CD14-positive monocyte (primary cell): ENCODE results near the gene ODC1. TPM values are rescaled to one million over a fixed set of nuclear protein-coding genes. Genes with fewer than 3 reads are reported as not detected.

ENCODE experiments used
- DNase-seq, 3 donors: peaks; one replicate each; pipeline ENCODE4 v3.0.0-alpha.2; 2011 to 2022
- H2AFZ ChIP-seq: 2 replicates; pipeline ENCODE4 v1.6.0; 2012; ENCODE audit warnings: mild to moderate bottlenecking, low read depth, low read length, inconsistent platforms; ENCODE audit not compliant: insufficient read depth, poor library complexity, severe bottlenecking
- H3K27ac ChIP-seq, 2 donors: 1 replicate in 1 of 2; 2 replicates in 1 of 2; pipeline ENCODE4 v1.5.1; 2012 to 2013; ENCODE audit warnings: low read length in 2 of 2, control low read depth in 1 of 2, inconsistent platforms in 1 of 2, low read depth in 1 of 2, mild to moderate bottlenecking in 1 of 2
- H3K27me3 ChIP-seq, 2 donors: one replicate each; pipeline versions ENCODE4 v1.6.0 to v1.6.1; 2011 to 2013; ENCODE audit warnings: low read length in 2 of 2; ENCODE audit not compliant: control insufficient read depth in 2 of 2, insufficient read depth in 2 of 2
- H3K36me3 ChIP-seq, 2 donors: replicated peaks in 1 of 2; 1 replicate in 1 of 2; 2 replicates in 1 of 2; pipeline versions ENCODE4 v1.5.1 to v1.6.1; 2012 to 2013; ENCODE audit warnings: low read length in 2 of 2, control low read depth in 1 of 2, inconsistent platforms in 1 of 2, mild to moderate bottlenecking in 1 of 2; ENCODE audit not compliant: insufficient read depth in 2 of 2, control insufficient read depth in 1 of 2
- H3K4me1 ChIP-seq, 2 donors: 1 replicate in 1 of 2; 2 replicates in 1 of 2; pipeline versions ENCODE4 v1.5.1 to v1.6.1; 2012 to 2013; ENCODE audit warnings: low read length in 2 of 2, control low read depth in 1 of 2, inconsistent platforms in 1 of 2, mild to moderate bottlenecking in 1 of 2, moderate library complexity in 1 of 2; ENCODE audit not compliant: insufficient read depth in 2 of 2, control insufficient read depth in 1 of 2
- H3K4me2 ChIP-seq: replicated peaks from 2 replicates; pipeline ENCODE3; 2012; ENCODE audit warnings: low read length, moderate library complexity, mild to moderate bottlenecking; ENCODE audit not compliant: poor library complexity, severe bottlenecking; ENCODE audit errors: extremely low read depth
- H3K4me3 ChIP-seq, 3 experiments: fragments of 200-600 bp in 1 of 3; sonication (generic) in 1 of 3; replicated peaks in 1 of 3; 1 replicate in 2 of 3; 2 replicates in 1 of 3; pipeline ENCODE4 v1.5.1; 2011 to 2013; ENCODE audit warnings: low read length in 3 of 3, mild to moderate bottlenecking in 3 of 3, control low read depth in 2 of 3, low read depth in 2 of 3, inconsistent platforms in 1 of 3, moderate library complexity in 1 of 3
- H3K79me2 ChIP-seq: 2 replicates; pipeline ENCODE4 v1.6.0; 2012; ENCODE audit warnings: mild to moderate bottlenecking, control low read depth, inconsistent platforms, low read length, moderate library complexity; ENCODE audit not compliant: insufficient read depth
- H3K9ac ChIP-seq: 2 replicates; pipeline ENCODE4 v1.6.0; 2017; ENCODE audit warnings: low read length, mild to moderate bottlenecking; ENCODE audit not compliant: insufficient read depth, poor library complexity, severe bottlenecking
- H3K9me3 ChIP-seq, 2 donors: replicated peaks in 1 of 2; 1 replicate in 1 of 2; 2 replicates in 1 of 2; pipeline versions ENCODE4 v1.5.1 to v1.6.1; 2012 to 2013; ENCODE audit warnings: low read length in 2 of 2, control low read depth in 1 of 2; ENCODE audit not compliant: control insufficient read depth in 1 of 2, insufficient read depth in 1 of 2
- H4K20me1 ChIP-seq: 2 replicates; pipeline ENCODE4 v1.6.0; 2012; ENCODE audit warnings: mild to moderate bottlenecking, low read length, control low read depth, moderate library complexity; ENCODE audit not compliant: insufficient read depth
- H3K27ac Mint-ChIP-seq, 7 donors: one replicate each; pipeline ENCODE4 v1.8.0; 2020; ENCODE audit warnings: mild to moderate bottlenecking in 7 of 7, mixed read lengths in 7 of 7, moderate library complexity in 6 of 7, inconsistent platforms in 2 of 7
- H3K27me3 Mint-ChIP-seq, 3 donors: one replicate each; pipeline ENCODE4 v1.8.0; 2021 to 2022; ENCODE audit warnings: low read depth in 3 of 3, mild to moderate bottlenecking in 3 of 3, mixed read lengths in 3 of 3, moderate library complexity in 3 of 3, inconsistent platforms in 1 of 3
- H3K36me3 Mint-ChIP-seq, 2 donors: one replicate each; pipeline ENCODE4 v1.8.0; 2020; ENCODE audit warnings: mixed read lengths in 2 of 2, inconsistent platforms in 1 of 2, mild to moderate bottlenecking in 1 of 2
- H3K4me1 Mint-ChIP-seq: one replicate; pipeline ENCODE4 v1.8.0; 2020; ENCODE audit warnings: mild to moderate bottlenecking, mixed read lengths
- H3K4me3 Mint-ChIP-seq, 2 donors: one replicate each; pipeline ENCODE4 v1.8.0; 2020; ENCODE audit warnings: mild to moderate bottlenecking in 2 of 2, mixed read lengths in 2 of 2, moderate library complexity in 1 of 2
- H3K9me3 Mint-ChIP-seq, 7 donors: one replicate each; pipeline ENCODE4 v1.8.0; 2020 to 2022; ENCODE audit warnings: mixed read lengths in 7 of 7, mild to moderate bottlenecking in 6 of 7, moderate library complexity in 6 of 7, inconsistent platforms in 2 of 7
- WGBS: methylation state at CpG from one replicate; pipeline ENCODE4 v1.1.5; 2013; ENCODE audit warnings: missing lambda C conversion rate; ENCODE audit not compliant: insufficient coverage; 5-methylcytosine and 5-hydroxymethylcytosine counted together
- intact Hi-C, 2 donors: fragments of 100-400 bp; cut with micrococcal nuclease; formaldehyde crosslinking; loops; one replicate each; pipeline versions ENCODE4 v1.15.0 to v1.15.1; 2023
- polyA plus RNA-seq, 3 donors: library from polyadenylated mRNA; depleted of rRNA in 1 of 3; unstranded in 2 of 3; stranded (reverse) in 1 of 3; fragments of 300-500 nt in 2 of 3; fragments of >200 nt in 1 of 3; fragmentation: Illumina TruSeq in 2 of 3; gene quantifications; 1 replicate in 2 of 3; 2 replicates in 1 of 3; pipeline ENCODE4 v1.2.3, GENCODE V29; 2012 to 2021
- TF ChIP-seq, protein P1 (sequence below): fragments of 200-600 bp; IDR thresholded peaks from one replicate; pipeline ENCODE4 v1.8.0; 2022; ENCODE audit warnings: antibody characterized with exemption, mild to moderate bottlenecking

The ODC1 gene
- polyA plus RNA-seq, 3 donors: 22.7 to 27.3 (median 23.6) TPM

DNA sequence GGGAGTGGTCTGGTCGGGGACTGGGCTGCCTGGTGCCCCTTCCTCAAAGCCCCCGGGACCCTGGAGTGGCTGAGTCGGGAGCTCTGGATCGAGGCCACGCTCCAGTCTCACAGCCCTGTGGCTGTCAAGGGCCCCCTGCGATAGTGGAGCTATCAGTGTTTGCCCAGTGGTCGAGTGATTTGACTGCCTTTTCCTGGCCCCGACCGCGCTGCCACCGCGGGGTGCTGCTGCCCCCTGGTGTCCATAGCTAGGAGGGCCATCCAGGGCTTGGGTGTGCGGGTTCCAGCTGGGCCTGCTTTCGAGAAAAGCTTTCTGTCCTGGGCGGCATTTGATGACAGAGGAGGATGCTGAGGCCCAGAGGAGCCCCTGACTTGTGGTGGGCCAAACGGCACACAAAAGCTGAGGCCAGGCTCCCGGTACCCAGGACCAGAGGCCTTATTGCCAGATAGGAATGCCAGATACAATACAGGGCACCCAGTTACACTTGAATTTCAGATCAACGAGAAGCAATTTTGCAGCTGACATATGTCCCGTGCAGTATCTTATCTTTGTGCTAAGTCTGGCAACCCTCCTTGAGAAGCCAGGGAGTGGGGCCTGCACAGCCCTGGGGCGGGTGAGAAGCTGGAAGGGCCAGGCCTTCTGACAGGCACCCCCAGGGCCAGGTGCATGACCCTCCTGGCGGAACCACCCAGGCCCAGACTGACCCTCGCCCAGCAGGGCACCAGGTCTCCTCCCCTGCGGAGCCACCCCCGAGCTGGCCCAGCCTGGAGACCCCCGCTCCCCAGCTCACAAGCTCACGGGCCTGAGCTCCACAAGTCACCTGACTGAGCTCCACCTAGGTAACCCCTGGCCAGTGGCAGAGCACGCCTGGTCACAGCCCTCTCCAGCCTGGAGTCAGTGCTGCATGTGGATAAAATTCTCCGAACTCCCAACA, 13.0 kb downstream of the ODC1 start:
- no peak overlapping the region for H3K4me3 Mint-ChIP-seq
- no peak overlapping the region for H3K9ac ChIP-seq
- WGBS: 37% methylated on average over 27 of the region's 28 CpGs

More for the DNA sequence above, 13.0 kb downstream of the ODC1 start:
- no peak overlapping the region for H3K4me3 ChIP-seq
- H3K4me1 Mint-ChIP-seq: peaks cover 15% of the 10 kb centered on the region
- no peaks in the 10 kb centered on the region for H3K79me2 ChIP-seq
- H3K36me3 Mint-ChIP-seq: peaks cover 18 to 20% of the 10 kb centered on the region in 2 donors
- H3K9me3 Mint-ChIP-seq: peaks cover 0 to 2% (median 0%) of the 10 kb centered on the region in 7 donors
- TF ChIP-seq, protein P1, sequence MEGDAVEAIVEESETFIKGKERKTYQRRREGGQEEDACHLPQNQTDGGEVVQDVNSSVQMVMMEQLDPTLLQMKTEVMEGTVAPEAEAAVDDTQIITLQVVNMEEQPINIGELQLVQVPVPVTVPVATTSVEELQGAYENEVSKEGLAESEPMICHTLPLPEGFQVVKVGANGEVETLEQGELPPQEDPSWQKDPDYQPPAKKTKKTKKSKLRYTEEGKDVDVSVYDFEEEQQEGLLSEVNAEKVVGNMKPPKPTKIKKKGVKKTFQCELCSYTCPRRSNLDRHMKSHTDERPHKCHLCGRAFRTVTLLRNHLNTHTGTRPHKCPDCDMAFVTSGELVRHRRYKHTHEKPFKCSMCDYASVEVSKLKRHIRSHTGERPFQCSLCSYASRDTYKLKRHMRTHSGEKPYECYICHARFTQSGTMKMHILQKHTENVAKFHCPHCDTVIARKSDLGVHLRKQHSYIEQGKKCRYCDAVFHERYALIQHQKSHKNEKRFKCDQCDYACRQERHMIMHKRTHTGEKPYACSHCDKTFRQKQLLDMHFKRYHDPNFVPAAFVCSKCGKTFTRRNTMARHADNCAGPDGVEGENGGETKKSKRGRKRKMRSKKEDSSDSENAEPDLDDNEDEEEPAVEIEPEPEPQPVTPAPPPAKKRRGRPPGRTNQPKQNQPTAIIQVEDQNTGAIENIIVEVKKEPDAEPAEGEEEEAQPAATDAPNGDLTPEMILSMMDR: peak; percentile 96
- H2AFZ ChIP-seq: peak overlapping the region; percentile 35
- intact Hi-C loops: loop anchor here (1.0 to 10.0 kb wide), 5 partner anchors 168 to 450 kb away; no protein-coding TSS in a partner anchor
- H3K4me1 ChIP-seq: peaks cover 12 to 17% of the 10 kb centered on the region in 2 donors
- no peak overlapping the region for H3K27ac Mint-ChIP-seq
- H4K20me1 ChIP-seq: no peaks in the 10 kb centered on the region
- DNase-seq: peak; percentile 68 to 73 (median 69)
- peaks cover 12 to 13% of the 10 kb centered on the region in 2 donors for H3K36me3 ChIP-seq
- H3K27me3 Mint-ChIP-seq: peaks cover 7 to 16% (median 8%) of the 10 kb centered on the region in 3 donors
- H3K9me3 ChIP-seq: no peaks in the 10 kb centered on the region
- peaks cover 0 to 6% of the 10 kb centered on the region in 2 donors for H3K27me3 ChIP-seq
- H3K27ac ChIP-seq: no peak overlapping the region
- peak overlapping the region; percentile 25 for H3K4me2 ChIP-seq
